NCI-H446 treated with DMSO at 0.1 percent for 48 hours (cell line): ENCODE data around the gene HHIP.
"Not testable (repeated sequence)": the region's sequence is repeated elsewhere in the genome, so short reads cannot be mapped to it uniquely, and the experiment has no call there.

Experiments
- DNase-seq: peaks from one replicate; lab custom pipeline; 2025; lab: John Stamatoyannopoulos, UW

Gene HHIP

DNA sequence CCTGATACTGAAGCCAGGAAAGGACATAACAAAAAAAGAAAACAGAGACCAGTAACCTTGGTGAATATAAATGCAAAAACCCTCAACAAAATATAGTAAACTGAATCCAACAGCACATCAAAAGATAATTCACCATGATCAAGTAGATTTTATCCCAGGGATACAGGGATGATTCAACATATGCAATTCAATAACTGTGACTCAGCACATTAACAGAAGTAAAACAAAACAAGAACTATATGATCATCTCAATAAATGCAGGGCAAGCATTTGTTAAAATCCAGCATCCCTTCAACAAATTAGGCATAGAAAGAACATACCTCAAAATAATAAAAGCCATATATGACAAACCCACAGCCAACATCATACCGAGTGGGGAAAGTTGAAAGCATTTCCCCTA is 112.0 kb downstream of the HHIP start:
- no peak for DNase-seq

DNA sequence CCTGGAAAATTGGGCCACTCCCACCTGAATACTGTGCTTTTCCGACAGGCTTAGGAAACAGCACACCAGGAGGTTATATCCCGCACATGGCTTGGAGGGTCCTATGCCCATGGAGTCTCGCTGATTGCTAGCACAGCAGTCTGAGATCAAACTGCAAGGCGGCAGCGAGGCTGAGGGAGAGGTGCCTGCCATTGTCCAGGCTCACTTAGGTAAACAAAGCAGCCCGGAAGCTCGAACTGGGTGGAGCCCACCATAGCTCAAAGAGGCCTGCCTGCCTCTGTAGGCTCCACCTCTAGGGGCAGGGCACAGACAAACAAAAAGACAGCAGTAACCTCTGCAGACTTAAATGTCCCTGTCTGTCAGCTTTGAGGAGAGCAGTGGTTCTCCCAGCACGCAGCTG is 122.9 kb downstream of the HHIP start:
- DNase-seq = not testable (repeated sequence)

DNA sequence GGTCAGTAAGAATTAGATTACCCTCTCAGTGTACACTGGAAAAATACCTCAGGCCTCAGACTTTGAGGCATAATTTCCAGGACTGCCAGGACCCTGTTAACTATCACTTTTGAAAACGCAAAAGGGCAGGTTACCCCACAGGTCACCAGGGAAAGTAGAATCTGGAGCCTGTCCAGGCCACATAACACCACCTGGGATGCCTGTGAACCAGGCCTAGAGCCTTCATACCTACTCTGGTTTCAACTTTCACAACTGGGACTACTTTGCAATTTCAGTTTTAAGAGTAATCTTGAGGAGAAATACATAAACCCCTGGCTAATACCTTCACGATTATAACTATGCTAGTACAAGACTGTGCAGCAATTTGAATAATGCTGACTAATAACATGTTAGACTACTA is 132.4 kb downstream of the HHIP start:
- no peak for DNase-seq

DNA sequence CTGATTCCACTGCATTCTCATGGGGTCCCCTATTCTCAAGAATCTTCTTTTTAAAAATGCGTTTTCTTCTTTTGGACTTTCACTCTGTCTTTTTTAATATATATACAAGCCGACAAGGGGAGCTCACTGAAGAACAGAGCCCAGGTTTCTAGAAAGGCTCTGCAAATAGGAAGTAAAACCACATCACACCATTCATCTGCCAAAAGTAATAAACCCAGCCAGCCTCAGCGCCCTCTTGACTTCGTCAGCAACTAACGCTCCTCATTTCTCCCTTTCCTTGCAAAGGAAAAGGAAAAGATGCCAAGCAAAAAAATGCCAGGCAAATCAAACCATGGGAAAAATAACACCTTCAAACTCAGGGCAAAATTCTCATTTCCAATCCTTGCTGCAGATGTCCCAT is 136.4 kb downstream of the HHIP start:
- no peak for DNase-seq

DNA sequence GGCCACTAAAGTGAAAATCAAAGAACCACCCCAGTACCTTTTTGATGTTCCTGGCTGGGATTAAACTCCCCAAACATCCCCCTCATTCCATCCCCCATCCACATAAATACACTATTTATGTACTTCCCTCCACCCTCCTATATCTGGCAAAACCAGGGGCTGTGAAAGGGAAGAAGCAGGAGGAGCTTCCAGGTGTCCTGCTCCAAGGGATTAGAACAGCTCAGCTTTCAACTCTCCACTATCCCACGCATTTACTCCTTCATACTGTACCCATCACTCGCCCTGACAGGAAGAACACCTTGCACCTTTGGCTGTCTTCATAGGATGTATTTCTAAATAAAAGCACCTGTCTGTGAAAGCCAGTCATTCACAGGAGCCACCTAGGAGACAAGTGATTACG is 140.0 kb downstream of the HHIP start:
- no peak for DNase-seq

DNA sequence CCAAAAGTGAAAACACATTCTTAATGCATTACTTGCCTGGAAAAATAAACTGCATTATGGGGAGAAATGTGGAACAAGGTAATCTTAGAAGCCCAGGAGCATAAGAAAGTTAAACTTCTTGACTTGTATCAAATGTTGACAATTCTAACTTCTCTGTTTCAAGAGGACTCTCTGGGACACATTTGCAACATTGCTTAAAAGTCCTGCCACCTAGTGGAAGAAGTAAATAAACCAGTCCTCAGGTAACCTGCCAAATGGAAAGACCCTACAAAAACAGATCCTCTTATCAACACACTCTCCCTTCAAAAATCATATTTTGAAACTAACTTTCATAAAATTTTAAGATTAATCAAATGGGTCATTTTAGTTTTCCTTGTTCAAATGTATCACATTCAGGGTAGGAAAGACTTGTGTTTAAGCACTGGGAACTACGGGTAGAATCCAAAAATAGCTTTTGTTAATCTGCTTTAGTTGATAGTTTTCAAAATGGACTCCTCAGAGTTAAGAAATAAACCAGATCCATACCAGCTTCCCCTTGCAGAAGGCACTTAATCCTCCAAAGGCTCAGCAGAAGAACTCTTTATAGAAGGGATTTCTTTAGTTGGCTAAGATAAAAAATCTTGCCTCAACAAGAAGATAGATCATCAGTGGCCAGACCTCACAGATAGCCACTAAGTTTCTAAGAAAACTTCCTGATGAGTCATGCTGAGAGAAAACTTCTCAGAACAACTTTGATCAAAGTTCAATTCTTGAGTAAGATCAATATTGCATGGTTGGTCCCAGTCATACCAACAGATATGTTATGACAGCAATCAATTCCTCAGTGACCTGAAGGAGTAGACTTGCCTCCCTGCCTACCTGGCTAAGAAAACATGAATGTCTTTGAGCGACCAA is 141.7 kb downstream of the HHIP start:
- DNase-seq = no peak

DNA sequence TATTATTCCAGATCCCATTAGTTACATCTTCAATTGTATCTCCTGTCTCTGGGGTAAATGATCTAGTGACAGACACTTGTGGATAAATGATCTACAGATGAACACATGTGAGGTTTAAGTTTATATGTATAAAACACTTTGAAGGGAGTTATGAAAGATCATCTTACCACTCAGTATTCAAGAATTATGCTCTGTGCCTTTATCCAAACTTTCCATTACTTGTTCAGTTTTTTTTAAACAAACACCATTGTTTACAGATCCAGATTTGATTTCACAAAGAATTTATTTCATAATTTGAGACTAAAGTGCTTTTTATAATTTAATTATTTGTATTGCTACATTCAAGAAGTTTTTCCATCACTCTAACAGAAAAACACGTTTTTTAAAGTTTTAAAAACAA is 142.5 kb downstream of the HHIP start:
- no peak for DNase-seq

DNA sequence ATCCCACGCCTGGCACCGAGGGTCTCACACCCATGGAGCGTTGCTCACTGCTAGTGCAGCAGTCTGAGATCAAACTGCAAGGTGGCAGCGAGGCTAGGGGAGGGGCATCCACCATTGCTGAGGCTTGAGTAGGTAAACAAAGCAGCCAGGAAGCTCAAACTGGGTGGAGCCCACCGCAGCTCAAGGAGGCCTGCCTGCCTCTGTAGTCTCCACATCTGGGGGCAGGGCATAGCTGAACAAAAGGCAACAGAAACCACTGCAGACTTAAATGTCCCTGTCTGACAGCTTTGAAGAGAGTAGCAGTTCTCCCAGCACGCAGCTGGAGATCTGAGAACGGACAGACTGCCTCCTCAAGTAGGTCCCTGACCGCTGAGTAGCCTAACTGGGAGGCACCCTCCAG is 146.0 kb downstream of the HHIP start:
- DNase-seq = not testable (repeated sequence)
